ENCODE results near the gene PID1.

DNA sequence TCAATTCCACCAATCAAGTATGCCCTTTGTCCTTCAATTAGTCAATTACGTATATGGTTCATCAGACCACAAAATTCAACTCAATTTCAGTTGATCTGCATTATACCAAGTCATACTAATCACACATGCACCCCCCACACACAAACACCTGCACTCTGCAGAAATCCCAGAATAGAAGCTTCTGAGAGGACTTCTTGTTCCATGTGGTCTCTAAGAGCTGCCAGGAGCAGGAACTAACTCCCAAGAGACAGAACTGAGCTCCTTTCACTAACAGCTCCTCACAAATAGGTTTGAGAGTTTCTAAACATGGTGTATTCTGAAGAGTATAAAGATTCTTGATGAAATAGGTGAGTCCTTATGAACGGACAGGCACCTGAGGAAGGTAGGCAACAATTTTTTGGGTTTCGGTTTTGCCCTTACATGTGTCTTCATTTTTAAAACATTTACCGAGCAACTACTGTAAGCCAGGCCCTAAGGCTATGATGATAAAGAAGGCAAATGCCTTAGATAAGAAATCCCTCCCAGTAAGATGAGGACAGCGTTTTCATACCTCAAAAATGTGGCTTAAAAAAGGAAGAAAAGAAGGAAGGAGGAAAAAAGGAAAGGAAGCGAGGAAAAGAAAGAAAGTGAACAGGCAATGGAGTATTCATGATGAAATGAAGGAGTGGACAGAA is 183.1 kb downstream of the PID1 start:
- TF ChIP-seq, protein P1, sequence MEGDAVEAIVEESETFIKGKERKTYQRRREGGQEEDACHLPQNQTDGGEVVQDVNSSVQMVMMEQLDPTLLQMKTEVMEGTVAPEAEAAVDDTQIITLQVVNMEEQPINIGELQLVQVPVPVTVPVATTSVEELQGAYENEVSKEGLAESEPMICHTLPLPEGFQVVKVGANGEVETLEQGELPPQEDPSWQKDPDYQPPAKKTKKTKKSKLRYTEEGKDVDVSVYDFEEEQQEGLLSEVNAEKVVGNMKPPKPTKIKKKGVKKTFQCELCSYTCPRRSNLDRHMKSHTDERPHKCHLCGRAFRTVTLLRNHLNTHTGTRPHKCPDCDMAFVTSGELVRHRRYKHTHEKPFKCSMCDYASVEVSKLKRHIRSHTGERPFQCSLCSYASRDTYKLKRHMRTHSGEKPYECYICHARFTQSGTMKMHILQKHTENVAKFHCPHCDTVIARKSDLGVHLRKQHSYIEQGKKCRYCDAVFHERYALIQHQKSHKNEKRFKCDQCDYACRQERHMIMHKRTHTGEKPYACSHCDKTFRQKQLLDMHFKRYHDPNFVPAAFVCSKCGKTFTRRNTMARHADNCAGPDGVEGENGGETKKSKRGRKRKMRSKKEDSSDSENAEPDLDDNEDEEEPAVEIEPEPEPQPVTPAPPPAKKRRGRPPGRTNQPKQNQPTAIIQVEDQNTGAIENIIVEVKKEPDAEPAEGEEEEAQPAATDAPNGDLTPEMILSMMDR (IDR thresholded peaks at IDR 0.05), result no peak
- no peak for TF ChIP-seq POLR2A (IDR thresholded peaks at IDR 0.05)

Data from lower leg skin (tissue), 3 donors.